Measurements from ENCODE around the gene EPHA3.

GRCh38 chr3:89104499-89104898 lies 2.9 kb upstream of the EPHA3 start:
- TF ChIP-seq CTCF (IDR thresholded peaks at IDR 0.05 in 2 of 3, conservative IDR thresholded peaks at IDR 0.05 in 1 of 3; ENCODE audit: control insufficient read depth in 2 of 3, extremely low read depth in 1 of 3, insufficient read depth in 1 of 3, low read depth in 3 of 3, low read length in 3 of 3), result no peak
- no peak for TF ChIP-seq GATAD2B (conservative IDR thresholded peaks at IDR 0.05; ENCODE audit: low read depth)
- TF ChIP-seq, protein P1, sequence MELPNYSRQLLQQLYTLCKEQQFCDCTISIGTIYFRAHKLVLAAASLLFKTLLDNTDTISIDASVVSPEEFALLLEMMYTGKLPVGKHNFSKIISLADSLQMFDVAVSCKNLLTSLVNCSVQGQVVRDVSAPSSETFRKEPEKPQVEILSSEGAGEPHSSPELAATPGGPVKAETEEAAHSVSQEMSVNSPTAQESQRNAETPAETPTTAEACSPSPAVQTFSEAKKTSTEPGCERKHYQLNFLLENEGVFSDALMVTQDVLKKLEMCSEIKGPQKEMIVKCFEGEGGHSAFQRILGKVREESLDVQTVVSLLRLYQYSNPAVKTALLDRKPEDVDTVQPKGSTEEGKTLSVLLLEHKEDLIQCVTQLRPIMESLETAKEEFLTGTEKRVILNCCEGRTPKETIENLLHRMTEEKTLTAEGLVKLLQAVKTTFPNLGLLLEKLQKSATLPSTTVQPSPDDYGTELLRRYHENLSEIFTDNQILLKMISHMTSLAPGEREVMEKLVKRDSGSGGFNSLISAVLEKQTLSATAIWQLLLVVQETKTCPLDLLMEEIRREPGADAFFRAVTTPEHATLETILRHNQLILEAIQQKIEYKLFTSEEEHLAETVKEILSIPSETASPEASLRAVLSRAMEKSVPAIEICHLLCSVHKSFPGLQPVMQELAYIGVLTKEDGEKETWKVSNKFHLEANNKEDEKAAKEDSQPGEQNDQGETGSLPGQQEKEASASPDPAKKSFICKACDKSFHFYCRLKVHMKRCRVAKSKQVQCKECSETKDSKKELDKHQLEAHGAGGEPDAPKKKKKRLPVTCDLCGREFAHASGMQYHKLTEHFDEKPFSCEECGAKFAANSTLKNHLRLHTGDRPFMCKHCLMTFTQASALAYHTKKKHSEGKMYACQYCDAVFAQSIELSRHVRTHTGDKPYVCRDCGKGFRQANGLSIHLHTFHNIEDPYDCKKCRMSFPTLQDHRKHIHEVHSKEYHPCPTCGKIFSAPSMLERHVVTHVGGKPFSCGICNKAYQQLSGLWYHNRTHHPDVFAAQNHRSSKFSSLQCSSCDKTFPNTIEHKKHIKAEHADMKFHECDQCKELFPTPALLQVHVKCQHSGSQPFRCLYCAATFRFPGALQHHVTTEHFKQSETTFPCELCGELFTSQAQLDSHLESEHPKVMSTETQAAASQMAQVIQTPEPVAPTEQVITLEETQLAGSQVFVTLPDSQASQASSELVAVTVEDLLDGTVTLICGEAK (IDR thresholded peaks at IDR 0.05; ENCODE audit: borderline replicate concordance), result no peak
- no peak for TF ChIP-seq SPI1 (IDR thresholded peaks at IDR 0.05; ENCODE audit: borderline replicate concordance, insufficient read depth, low read depth, low read length)
- TF ChIP-seq DPF2 (IDR thresholded peaks at IDR 0.05), result no peak
- TF ChIP-seq BRCA1 (IDR thresholded peaks at IDR 0.05; ENCODE audit: low read depth, low read length), result no peak

Data from GM12878 (cell line).